Measurements from ENCODE around the gene RPL6. TPM values are rescaled to one million over a fixed set of nuclear protein-coding genes. Genes with fewer than 3 reads are reported as not detected.
"Not testable (repeated sequence)": the region's sequence is repeated elsewhere in the genome, so short reads cannot be mapped to it uniquely, and the experiment has no call there.

The RPL6 gene
- polyA plus RNA-seq (2011; rRNA removed) (1,566 and 1,961 TPM in 2 replicates), polyA minus RNA-seq (2011; rRNA and poly(A)+ RNA removed) (254 and 413 TPM in 2 replicates)

- H3K4me3 ChIP-seq (ENCODE audit: low read depth, low read length): peak within 1 kb of the TSS; percentile 82
- H3K36me3 ChIP-seq (ENCODE audit: control insufficient read depth, insufficient read depth, low read length): peaks cover 15% of the 10 kb centered on the region
- TF ChIP-seq CTCF (IDR thresholded peaks at IDR 0.05; ENCODE audit: insufficient read depth, low read depth, low read length): no peak
- H3K27me3 ChIP-seq (ENCODE audit: control insufficient read depth, insufficient read depth, low read length): no peaks in the 10 kb centered on the region
- CTCF ChIA-PET: no interaction called here
- DNase-seq (ENCODE audit: low read depth): peak; percentile 71
- POLR2A ChIA-PET: no interaction called here
These were observed at the start of gene RPL6 for GRCh38 chr12:112409064-112409905. TSS of gene RPL6 (minus strand) at chr12:112409605. CDS start at chr12:112408656, 949 bp downstream.

DNA sequence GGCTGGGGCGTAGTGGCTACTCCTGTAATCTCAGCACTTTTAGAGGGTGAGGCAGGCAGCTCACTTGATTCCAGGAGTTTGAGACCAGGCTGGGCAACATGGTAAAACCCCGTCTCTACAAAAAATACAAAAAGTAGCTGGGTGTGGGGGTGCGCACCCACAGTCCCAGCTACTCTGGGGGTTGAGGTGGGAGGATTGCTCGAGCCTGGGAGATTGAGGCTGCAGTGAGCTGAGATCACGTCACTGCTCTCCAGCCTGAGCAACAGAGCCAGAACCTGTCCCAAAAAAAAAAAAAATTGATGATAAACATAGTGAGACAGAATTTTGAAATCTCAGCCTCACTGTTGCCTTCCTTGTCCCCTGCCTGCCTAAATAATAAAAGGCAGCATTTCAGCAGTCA lies 49.3 kb upstream of the RPL6 start:
- Histone ChIP-seq H3K36me3 (ENCODE audit: control insufficient read depth, insufficient read depth, low read length) (no peaks in the 10 kb centered on the region; the same call in 1 of the 2 replicates), H3K4me3 (ENCODE audit: low read depth, low read length) (no peak overlapping the region), H3K27me3 (ENCODE audit: control insufficient read depth, insufficient read depth, low read length) (no peaks in the 10 kb centered on the region)
- no peak for TF ChIP-seq CTCF (IDR thresholded peaks at IDR 0.05; ENCODE audit: insufficient read depth, low read depth, low read length)
- no peak for DNase-seq (ENCODE audit: low read depth)
- POLR2A ChIA-PET: no interaction called here
- CTCF ChIA-PET: interaction anchor here (1.3 kb wide), 1 partner anchor 534 kb away, joined by 3 read pairs; no protein-coding TSS in a partner anchor

DNA sequence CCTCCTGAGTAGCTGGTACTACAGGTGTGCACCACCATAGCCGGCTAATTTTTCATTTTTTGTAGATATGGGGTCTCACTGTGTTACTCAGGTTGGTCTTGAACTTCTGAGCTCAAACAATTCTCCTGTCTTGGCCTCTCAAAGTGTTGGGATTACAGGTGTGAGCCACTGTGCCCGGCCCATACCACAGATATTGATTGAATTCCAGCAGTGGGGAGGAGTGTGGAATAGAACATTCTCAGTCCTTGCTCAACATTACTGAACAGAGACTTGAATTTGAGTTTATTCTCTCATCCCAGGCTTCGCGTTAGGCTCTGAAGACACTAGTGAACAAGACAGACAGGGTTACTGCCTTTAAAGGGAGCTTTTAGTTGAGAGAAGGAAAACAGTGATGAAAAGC lies 48.9 kb upstream of the RPL6 start:
- ChIA-PET POLR2A (no interaction called here), CTCF (interaction anchor here (1.3 kb wide), 1 partner anchor 535 kb away, joined by 3 read pairs; no protein-coding TSS in a partner anchor)
- Histone ChIP-seq H3K4me3 (ENCODE audit: low read depth, low read length) (no peak overlapping the region), H3K36me3 (ENCODE audit: control insufficient read depth, insufficient read depth, low read length) (no peaks in the 10 kb centered on the region; the same call in 1 of the 2 replicates), H3K27me3 (ENCODE audit: control insufficient read depth, insufficient read depth, low read length) (no peaks in the 10 kb centered on the region)
- TF ChIP-seq CTCF (IDR thresholded peaks at IDR 0.05; ENCODE audit: insufficient read depth, low read depth, low read length): no peak
- DNase-seq (ENCODE audit: low read depth): no peak

- POLR2A ChIA-PET; H3K36me3 ChIP-seq (ENCODE audit: control insufficient read depth, insufficient read depth, low read length); DNase-seq (ENCODE audit: low read depth); H3K4me3 ChIP-seq (ENCODE audit: low read depth, low read length); H3K27me3 ChIP-seq (ENCODE audit: control insufficient read depth, insufficient read depth, low read length): not testable (repeated sequence)
- CTCF ChIA-PET: interaction anchor here (1.2 kb wide), 1 partner anchor 13 kb away, joined by 3 read pairs; no protein-coding TSS in a partner anchor
These were observed 47.7 kb upstream of the RPL6 start for GRCh38 chr12:112457142-112457541.

DNA sequence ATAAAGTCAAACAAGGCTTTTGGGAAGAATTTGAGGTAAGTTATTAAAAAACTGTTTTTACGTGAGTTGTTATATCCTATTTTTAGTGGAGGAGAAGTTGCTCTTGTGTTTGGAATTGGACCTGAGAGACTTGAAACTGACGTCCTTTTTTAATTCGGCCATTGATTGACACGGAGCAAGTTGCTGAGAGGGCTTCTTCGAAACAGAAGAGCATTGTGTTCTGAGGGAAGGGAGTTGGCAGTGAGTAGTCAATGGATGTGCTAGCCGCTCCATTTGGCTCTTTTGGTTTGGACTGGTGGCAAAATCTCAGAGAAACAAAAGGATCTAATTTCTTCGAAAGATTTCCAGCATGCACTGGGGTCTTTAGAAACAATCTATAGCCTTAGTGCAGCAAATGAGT lies 46.6 kb upstream of the RPL6 start:
- Histone ChIP-seq H3K36me3 (ENCODE audit: control insufficient read depth, insufficient read depth, low read length) (no peaks in the 10 kb centered on the region; the same call in 1 of the 2 replicates), H3K27me3 (ENCODE audit: control insufficient read depth, insufficient read depth, low read length) (no peaks in the 10 kb centered on the region), H3K4me3 (ENCODE audit: low read depth, low read length) (no peak overlapping the region)
- DNase-seq (ENCODE audit: low read depth): no peak
- POLR2A ChIA-PET: no interaction called here
- TF ChIP-seq CTCF (IDR thresholded peaks at IDR 0.05; ENCODE audit: insufficient read depth, low read depth, low read length): no peak
- CTCF ChIA-PET: interaction anchor here (1.2 kb wide), 1 partner anchor 14 kb away, joined by 3 read pairs; no protein-coding TSS in a partner anchor

Measured in BJ (cell line).